HG03439 (cell line): Measurements from ENCODE around the gene TCAP.

Experiments
- ATAC-seq: cut with Tn5 transposase; IDR thresholded peaks from one replicate; pipeline ENCODE4 v1.9.1; 2021; ENCODE audit warnings: mild to moderate bottlenecking, moderate library complexity; ENCODE audit not compliant: unreplicated experiment

TCAP gene, protein sequence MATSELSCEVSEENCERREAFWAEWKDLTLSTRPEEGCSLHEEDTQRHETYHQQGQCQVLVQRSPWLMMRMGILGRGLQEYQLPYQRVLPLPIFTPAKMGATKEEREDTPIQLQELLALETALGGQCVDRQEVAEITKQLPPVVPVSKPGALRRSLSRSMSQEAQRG

DNA sequence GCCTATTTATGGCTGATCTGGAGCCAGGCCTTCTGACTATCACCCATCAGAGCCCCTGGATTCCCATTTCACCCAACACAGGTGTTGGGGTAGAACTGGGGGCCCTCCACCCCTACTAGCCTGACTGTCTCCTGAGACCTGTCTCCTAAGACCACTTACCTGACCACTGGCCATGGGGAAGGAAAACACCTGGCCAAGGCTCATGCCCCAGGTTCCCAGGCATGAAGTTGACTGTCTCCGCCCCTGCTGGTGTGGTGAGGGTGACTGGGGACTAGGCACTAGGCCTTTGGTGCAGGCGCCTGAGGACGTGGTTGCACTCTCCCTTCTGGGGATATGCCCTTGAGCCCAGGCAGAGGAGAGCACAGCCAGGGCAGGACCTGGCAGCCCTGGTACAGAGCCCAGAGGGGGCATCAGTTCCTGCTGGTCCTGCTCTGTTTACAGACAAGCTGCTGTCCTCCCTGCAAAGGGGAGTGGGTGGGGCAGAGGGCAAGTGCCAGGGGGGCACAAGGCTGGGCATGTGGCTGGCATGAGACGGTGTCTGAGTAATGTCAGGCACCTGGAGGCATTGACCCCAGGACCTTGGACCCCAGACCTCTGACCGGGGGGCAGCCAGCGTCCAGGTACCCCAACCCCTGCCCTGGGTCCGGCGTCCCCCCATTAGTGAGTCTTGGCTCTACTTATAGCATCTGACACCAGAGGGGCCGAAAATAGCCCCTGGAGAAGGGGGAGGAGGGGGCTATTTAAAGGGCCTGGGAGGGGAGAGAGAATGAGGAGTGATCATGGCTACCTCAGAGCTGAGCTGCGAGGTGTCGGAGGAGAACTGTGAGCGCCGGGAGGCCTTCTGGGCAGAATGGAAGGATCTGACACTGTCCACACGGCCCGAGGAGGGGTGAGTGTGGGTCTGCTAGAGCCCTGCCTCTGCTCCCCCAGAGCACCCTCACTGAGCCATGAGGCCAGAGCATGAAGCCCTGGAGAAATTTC, at the start of gene TCAP:
TCAP (plus strand) TSS at position 769 of the 981 bp plus-strand sequence; CDS start at position 780, 11 bp downstream.
- ATAC-seq, result no peak

DNA sequence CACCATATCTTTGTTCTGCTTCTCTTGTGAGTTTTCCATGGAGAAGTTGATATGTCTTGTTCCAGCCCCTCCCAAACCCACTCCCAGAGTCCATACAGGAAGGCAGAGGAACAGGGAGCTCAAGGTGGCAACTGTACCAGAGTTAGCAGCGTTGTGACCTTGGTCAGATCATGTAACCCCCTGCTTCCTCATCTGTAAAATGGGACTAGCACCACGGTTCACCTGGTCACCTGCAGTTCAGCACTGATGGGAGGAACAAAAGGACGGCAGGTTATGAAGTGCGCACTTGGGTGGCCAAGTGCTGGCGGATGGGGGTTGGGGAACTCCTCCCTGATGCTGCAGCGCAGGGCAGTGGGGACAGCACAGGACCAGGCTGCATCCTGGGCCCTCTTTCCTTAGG, 49.7 kb upstream of the TCAP start:
- ATAC-seq, result no peak

DNA sequence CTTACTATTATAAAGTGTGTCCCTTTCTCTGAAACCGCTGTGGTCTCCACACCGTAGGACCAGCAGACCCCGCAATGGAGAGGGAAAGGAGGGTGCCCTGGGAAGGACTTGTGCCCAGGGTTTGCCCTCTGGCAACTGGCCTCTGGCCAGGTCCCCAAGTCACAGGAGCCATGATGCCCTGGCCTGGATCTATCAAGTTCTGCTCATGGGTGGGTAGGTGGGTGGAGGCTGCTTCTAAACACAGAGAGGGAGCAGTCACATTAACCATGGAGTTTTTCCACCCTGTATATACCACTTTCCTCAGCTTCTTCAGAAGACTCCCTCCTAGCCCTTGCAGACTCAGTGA, 48.1 kb upstream of the TCAP start:
- ATAC-seq, result no peak

DNA sequence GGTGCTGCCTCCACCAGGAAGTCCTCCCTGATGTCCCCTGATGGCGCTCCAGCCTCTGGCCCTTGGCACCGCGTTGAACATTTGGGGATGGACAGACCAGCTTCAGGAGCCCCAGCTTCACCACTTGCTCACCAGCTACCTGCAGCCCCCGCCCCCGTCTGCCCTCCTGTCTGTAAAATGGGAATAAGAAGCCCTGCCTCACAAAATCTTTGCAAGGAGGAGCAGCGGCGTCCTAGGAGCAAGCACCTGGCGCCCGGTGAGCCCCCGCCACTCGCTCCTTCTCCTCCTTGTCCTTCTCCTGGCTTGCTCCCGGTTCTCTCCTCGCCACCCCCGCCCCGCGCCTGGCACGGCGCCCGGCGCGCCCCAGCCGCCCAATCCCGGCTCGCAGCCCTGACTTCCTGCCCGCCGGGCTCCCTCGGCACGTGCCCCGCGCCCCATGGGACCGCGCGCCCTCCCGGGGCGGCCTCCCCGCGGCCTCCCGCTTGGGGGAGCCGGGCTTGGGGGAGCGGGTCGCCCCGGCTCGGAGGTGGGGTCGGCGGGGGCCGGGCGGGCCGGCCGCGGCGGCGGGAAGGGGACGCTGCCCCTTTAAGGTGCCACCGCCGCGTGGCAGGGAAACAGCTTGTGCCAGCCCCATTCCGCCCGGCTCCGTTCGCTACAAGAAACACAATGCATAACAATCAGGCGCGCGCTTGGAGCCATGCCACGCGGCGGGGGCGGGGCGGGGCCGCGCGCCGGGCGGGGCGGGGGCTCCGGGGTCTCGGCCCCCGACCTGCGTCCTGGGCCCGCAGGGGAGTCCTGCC, 47.5 kb upstream of the TCAP start:
- ATAC-seq, result no peak

DNA sequence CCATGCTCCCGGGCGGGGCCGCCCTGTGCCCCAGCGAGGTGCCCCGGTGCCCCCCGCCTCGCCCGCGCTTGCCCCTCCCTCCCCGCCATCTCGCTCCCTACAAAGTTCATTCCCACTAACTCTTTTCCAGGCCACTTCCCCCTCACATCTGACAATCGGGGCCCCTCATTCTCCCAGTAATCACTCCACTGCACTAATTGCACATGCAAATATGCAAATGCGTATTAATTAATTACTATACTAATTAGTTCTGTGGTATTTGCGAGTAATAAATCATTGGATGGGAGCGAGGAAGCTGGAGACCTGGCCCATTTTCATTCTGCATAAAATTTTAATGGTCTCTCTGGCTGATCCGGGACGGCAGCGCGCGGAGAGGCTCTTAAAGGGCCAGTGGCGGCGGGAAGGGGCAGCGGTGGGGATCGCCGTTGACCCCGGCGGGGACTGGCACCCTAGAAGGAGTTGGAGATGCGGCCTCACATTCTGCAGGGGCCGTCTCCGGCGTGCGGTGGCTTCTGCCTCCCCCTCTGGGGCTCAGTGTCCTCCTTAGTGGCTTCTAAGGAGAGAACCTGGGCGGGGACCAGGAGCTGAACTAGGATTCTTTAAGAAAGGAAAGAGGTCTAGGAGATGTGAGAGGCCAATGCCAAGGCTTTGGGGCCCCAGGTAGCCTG, 46.8 kb upstream of the TCAP start:
- no peak for ATAC-seq

DNA sequence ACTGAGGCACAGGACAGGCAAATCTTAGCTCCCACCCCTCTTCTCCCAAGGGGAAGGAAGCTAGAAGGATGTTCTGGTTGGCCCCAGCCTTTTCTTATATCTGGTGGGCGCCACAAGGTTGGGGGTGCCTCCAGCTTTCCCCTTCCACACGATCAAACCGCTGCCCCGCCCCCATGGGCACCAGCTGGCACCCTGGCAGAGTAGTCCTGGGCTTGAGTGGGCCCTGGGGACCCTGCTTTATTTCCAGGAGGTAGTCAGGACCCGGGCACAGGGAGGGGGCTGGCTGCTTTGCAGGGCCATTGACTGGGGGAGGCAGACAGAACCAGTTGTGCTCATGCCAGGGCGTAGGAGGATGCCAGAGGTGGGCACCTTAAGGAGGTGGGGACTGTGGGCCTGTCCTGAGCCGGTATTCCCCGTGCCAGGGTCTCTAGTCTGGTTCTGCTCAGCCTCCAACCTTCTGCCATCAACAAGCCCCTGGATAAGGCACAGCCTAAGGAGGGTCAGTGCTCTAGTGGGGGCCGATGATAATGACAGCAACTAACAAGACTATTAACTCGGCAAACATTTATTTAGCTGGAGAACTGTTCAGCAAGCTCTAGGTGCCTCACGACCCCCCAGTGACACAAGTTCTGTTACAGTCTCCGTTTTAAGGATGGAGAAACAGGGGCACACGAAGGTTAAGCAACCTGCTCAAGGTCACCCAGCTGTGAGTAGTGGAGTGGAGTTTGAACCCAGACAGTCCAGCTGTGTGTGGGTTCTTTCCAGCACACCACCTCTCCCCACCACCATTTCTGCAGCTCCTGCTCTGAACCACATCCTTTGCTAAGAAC, 46.0 kb upstream of the TCAP start:
- ATAC-seq, result no peak

DNA sequence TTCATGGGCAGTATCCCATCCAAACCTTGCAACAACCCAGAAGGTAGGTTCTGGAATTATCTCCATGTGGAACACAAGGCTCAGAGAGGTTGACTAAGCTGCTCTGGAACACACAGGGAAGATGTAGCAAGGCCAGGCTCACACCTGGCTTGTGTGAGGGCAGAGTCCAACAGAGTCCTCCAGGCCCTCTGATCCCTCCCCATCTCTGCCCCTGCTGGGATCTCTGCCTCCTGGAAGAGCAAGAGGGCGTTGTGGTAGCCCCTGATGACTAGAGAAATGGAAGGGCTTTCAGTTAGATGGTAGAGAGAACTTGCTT, 45.4 kb upstream of the TCAP start:
- no peak for ATAC-seq

DNA sequence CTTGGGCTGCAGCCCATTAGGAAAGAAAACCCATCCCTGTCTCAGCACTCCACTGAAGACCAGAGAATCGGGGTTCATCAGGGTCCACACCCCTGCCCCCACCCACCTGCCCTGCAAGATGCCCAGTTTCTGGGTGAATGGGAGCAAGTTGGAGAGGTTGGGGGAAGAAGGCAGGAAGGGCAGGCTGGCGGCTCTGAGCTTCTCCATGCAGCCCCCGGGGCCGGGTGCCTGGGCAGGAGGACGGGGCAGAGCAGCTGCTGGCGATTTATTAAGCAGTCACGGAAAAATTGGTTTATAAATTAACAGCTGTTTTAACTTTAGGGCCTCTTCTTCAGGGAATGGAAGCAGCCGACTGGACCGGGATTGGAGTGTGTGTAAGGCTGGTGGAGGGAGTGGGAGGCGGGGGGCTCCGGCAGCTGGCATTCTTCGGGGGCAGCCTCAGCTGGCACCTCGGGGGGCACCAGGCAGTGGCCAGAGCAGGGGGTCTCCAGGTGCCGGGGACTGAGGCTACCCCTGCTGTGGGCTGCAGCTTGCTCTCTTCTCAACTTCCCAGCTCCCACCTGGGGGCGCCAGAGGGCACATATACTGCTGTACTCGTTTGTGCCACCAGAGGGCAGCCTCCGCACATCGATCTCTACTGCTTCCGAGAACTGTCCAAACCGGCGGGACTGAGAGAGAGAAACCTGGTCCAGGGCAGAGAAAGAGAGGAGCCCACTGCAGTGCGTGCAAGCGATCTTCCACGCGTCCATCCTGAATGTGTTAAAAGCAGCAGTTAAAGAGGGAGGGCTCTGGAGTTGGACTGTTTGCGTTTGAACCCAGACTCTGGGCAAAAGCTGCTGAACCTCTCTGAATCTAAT, 43.4 kb upstream of the TCAP start:
- peak; percentile 68 for ATAC-seq

DNA sequence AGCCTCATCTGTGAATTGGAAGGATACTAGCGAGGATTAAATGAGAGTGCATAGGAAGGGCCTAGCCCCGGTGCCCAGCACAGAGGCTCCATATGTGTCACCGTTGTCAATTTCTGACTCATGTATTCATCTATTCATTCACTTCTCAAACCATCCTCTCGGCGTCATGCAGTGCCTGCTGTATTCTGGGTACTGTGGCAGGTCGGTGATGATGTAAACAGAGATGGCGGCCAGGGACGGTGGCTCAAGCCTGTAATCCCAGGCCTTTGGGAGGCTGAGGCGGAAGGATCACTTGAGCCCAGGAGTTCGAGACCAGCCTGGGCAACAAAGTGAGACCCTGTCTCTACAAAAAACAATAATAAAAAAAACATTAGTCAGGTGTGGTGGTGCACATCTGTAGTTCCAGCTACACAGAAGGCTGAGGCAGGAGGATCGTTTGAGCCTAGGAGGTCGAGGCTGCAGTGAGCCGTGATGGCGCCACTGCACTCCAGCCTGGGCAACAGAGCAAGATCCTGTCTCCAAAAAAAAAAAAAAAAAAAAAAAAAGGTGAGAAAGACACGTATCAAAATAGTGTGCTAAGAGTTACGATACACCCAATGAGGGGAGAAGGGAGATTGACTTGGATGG, 42.7 kb upstream of the TCAP start:
- ATAC-seq, result peak; percentile 18

DNA sequence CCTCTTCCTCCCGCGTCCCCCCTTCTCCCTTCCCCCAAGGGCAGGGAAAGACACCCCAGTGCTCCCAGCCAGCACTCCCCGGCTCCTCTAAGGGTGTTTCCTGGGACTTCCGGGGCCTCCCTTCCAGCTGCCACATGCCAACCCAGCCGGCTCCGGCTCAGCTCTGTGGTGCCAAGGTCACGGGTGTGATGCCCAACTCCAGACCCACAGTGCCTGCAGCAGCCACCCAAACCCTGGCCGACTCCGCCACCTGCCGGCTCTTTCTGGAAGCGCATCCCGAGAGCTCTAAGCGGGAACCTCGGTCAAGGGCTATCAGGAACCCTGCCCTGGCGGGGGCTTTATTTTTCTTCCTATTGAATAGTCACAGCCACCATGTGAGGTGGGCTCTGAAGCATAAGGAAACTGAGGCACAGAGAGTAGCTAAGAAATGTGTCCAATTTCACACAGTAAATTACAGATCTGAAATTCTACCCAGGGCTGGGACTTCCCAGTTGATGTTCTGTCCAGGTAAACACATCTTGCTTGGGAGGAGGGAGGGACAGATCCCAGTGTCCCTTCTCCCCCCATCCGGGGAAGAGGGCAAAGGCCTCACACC, 41.7 kb upstream of the TCAP start:
- peak; percentile 54 for ATAC-seq

DNA sequence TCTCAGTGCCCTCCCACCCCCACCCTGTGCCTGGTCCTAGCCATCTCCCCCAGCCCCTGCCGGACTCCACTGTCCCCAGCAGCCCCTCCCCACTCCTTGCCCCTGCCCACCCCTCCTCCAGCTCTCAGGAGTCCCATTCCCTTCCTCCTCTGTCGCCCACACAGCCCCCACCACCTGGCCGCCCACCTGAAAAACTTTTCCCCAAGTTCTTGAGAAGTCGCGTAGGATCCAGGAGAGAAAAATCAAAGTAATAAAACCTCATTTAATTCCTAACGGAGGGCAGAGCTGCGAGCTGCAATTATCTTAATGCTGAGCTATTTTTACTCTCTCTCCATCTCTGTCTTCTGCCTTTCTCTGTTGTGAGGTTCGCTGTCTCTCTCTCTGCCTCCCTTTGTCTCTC, 40.8 kb upstream of the TCAP start:
- no peak for ATAC-seq

DNA sequence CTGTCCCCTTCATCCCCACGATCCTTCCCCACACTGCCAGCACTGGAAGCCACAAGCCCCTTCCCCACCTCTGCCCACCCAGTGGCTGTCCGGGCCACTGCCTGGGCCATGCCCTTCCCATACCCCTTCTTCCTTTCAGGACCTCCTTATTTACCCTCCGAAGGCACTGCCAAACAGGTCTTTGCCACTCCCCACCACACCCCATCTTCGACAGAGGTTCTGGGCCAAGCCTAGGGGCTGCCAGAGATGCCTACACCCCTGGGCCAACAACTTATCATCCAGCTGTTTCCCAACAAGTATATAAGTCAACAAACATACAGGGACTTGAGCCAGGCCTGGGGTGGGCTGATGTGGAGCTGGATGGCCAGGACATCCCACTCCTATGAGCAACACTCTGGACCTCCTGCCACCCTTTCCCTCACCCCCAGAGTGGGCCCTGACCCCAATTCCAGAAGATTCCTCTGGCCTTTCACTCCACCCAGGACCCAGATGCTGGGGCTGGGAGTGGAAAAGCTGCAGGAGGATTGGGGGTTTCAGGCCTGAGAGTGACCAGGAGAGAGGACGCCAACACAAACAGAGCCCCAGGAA, 39.9 kb upstream of the TCAP start:
- no peak for ATAC-seq

DNA sequence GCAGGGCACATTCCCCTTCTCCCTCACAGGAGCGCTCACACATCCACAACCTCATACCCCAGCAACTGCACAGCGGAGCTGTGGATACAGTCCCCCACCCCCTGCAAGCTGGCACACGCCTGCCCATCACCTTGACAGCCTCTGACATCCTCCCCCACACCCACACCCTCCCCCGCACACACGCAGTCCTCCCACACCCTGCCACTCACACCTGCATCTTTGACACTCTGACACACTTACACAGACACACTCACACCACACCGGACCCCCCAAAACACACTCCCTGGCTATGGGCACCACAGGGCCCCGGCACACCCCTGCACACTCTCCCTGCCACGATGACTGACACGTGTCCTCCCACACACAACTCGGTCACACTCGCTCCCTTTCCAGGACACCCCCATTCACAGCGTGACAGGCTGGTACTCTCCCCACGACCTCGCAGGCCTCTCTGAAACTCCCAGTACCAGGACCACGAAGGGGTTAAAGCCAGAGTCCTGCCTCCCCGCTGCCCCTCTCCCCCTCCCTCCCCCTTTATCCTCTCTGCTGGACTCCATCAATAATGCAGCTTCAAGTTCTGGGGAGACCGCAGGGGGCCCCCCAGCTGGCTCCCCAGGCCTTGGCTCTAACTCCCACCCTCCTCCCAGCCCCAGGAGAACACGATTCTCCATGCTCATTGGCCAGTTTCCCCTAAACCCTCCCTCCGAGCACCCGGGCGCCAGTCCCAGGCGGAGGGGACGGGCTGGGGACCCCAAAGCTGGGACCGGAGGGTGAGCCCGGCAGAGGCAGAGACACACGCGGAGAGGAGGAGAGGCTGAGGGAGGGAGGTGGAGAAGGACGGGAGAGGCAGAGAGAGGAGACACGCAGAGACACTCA, 38.7 kb upstream of the TCAP start, which contains the start of gene PPP1R1B:
PPP1R1B (plus strand) TSS at position 782 of the 876 bp plus-strand sequence. CDS start 441 bp downstream, outside the sequence.
- ATAC-seq, result no peak

DNA sequence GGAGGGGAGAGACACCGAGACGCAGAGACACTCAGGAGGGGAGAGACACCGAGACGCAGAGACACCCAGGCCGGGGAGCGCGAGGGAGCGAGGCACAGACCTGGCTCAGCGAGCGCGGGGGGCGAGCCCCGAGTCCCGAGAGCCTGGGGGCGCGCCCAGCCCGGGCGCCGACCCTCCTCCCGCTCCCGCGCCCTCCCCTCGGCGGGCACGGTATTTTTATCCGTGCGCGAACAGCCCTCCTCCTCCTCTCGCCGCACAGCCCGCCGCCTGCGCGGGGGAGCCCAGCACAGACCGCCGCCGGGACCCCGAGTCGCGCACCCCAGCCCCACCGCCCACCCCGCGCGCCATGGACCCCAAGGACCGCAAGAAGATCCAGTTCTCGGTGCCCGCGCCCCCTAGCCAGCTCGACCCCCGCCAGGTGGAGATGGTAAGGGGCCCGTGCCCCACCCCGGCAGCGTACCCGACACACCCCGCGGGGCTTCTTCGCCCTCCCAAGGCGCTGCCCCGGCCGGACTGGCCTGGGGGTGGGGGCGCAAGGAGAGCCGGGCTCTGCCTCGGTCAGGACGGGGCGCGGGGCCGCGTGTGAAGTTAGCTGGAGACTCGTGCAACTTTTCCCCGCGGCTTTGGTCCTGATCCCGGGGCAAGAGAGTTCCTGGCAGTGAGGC, 38.0 kb upstream of the TCAP start:
- ATAC-seq, result no peak

DNA sequence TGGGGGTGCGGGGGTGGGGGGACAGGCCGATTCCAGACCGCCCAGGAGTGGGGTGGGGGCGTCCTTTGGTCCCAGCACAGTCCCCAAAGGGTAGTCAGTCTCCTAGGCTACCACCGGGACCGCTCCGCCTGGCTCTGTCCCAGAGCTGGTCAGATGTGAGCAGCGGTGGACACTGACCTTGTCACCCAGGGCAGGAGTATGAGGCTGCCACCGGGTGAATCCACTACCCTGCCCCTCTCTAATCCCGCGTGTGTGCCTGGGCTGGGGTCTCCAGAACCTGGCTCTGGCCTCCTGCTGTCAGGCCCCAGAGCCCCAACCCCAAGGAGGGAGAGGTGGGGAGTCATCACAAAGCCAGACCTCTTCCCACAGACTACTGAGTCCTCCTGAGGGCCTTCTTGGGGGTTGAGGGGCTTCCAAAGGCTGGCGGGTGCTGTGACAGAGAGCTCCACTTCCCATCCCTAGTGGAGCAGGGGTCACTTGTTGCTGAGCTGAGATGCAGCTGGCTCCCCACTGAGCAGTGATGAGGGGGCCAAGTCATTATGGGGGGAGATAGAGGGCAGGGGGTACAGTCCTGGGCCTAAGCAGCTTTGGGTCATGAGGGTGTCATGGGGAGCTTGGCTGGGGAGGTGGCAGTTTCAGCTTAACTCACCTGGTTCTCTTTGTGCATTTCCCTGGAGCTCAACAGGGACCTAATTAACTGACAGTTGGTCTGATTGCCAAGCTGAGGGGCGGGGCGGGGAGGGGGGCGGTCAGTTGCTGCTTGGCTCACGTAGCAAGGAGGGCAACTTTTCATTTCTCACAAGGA, 37.2 kb upstream of the TCAP start:
- ATAC-seq, result no peak
